HG03064 (cell line): Measurements from ENCODE around the gene FGFR3.

Experiments used
- ATAC-seq: cut with Tn5 transposase; IDR thresholded peaks from one replicate; pipeline ENCODE4 v1.9.1; 2021; ENCODE audit warnings: low read depth; ENCODE audit not compliant: unreplicated experiment

Gene FGFR3

DNA sequence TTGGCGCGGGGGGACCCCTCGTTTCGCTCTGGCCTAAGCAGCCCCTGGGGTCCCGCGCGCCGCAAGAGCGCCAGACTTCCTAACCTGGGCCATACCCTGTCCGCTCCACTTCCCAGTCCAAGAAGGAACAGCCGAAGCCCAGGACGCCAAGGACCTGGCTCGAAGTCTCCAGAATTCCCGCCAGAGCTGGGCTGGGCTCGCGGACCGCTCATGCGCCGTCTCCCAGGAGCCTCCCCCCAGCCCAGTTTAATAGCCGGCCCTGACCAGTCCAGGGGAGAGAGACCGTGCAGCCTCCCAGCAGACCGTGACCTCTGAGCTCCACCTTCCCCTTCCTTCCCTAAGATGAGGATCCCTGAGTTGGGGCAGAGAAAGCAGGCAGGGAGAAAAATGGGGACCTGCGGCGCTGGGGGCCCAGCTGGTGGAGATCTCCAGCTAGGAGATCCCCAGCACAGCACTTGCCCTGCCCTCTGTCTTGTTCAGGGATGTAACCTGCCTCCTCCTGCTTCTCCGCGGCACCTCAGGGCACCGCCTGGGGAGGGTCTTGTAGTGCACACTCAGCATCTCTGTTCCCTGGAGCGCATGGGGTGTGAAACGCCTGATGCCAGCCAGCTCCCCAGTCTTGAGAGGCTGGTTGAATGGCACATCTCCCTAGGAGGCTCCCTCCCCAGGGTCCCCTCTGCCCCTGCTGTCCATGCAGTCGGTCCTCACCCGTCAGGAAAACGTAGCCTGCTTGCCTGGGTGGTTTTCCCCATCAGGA lies 64.0 kb downstream of the FGFR3 start:
- no peak for ATAC-seq

DNA sequence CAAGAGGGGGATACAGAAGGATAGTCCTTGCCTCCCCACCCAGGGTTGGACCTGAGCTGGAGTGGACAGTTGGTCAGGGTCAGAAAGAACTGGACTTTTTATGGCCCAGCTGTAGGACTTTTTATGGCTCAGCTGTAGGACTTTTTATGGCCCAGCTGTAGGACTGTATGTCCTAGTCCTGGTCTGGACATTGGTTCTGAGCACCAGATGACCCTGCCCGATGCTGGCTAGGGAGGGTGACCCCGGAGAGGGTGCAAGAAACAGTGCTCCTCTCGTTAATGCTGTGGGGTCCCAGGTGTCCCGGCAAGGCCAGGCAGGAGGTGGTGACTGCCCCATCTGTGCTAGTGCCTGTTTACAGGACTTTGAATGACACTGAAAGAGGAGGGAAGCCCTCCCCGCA lies 64.8 kb downstream of the FGFR3 start:
- no peak for ATAC-seq
